Iris pigment epithelial cell (primary cell): ENCODE measurements around the gene ZNF334.
A peak's percentile ranks its signal among the peaks of the same experiment; 100 is the strongest.

Experiments
- DNase-seq: peaks from one replicate; pipeline ENCODE4 v3.0.0-alpha.2; 2011; ENCODE audit warnings: low read depth

Gene ZNF334

GRCh38 chr20:46512943-46513844, at the start of gene ZNF334:
ZNF334 (minus strand) TSS chr20:46513559; CDS start chr20:46512102, 1,457 bp downstream.
- peak; percentile 36 for DNase-seq

- DNase-seq: peak; percentile 67
These were observed 49.2 kb upstream of the ZNF334 start for GRCh38 chr20:46562373-46563169.

GRCh38 chr20:46562009-46562372, 48.6 kb upstream of the ZNF334 start:
- DNase-seq: no peak

- DNase-seq: no peak
These were observed 46.5 kb upstream of the ZNF334 start for GRCh38 chr20:46559685-46560440.

- no peak for DNase-seq
These were observed 45.6 kb upstream of the ZNF334 start for GRCh38 chr20:46559001-46559400.

GRCh38 chr20:46558511-46558959, 45.2 kb upstream of the ZNF334 start:
- peak; percentile 94 for DNase-seq

- peak; percentile 64 for DNase-seq
These were observed 44.0 kb upstream of the ZNF334 start for GRCh38 chr20:46557231-46557956.

- no peak for DNase-seq
These were observed 42.1 kb upstream of the ZNF334 start for GRCh38 chr20:46555370-46555956.

GRCh38 chr20:46554828-46555227, 41.5 kb upstream of the ZNF334 start:
- no peak for DNase-seq

GRCh38 chr20:46553926-46554325, 40.6 kb upstream of the ZNF334 start:
- no peak for DNase-seq

GRCh38 chr20:46552460-46553420, 39.4 kb upstream of the ZNF334 start:
- DNase-seq: no peak

GRCh38 chr20:46551522-46552381, 38.4 kb upstream of the ZNF334 start:
- DNase-seq: no peak

- DNase-seq: no peak
These were observed 37.1 kb upstream of the ZNF334 start, which contains the start of gene OCSTAMP for GRCh38 chr20:46550461-46550860. OCSTAMP (minus strand) TSS chr20:46550654; CDS start chr20:46550560, 94 bp downstream.

- DNase-seq: no peak
These were observed 36.0 kb upstream of the ZNF334 start for GRCh38 chr20:46549188-46549972.

GRCh38 chr20:46548688-46549087, 35.3 kb upstream of the ZNF334 start:
- DNase-seq: no peak

- no peak for DNase-seq
These were observed 34.6 kb upstream of the ZNF334 start for GRCh38 chr20:46547995-46548394.

- no peak for DNase-seq
These were observed 33.6 kb upstream of the ZNF334 start for GRCh38 chr20:46546936-46547335.

GRCh38 chr20:46546298-46546697, 32.9 kb upstream of the ZNF334 start:
- no peak for DNase-seq
